ENCODE results near the gene CTNNA3. TPM values are rescaled to one million over a fixed set of nuclear protein-coding genes. Genes with fewer than 3 reads are reported as not detected.

Gene CTNNA3
- total and polyA plus RNA-seq, 4 donors, result 0.38 to 8.9 (median 5.2) TPM

GRCh38 chr10:67261300-67261797 lies 434.6 kb downstream of the CTNNA3 start:
- H3K27me3 ChIP-seq (ENCODE audit: control insufficient read depth in 1 of 2, insufficient read depth in 2 of 2, low read length in 1 of 2), result peaks cover 0 to 2% of the 10 kb centered on the region in 2 donors
- ATAC-seq (ENCODE audit: low FRiP score), result no peak
- DNase-seq, result no peak
- intact Hi-C loops (cut with DNase I), result no loop called here
- H3K9me3 ChIP-seq (ENCODE audit: control insufficient read depth, low read length), result no peaks in the 10 kb centered on the region
- H3K27ac ChIP-seq (ENCODE audit: low read depth in 1 of 2, low read length in 2 of 2), result no peak overlapping the region
- H3K36me3 ChIP-seq (ENCODE audit: control insufficient read depth in 1 of 2, insufficient read depth in 2 of 2, low read length in 1 of 2), result no peaks in the 10 kb centered on the region
- no peak overlapping the region for H3K4me3 ChIP-seq (ENCODE audit: low read length in 2 of 2)
- WGBS, 2 donors, result 84 to 86% methylated on average over 3 of the region's 3 CpGs
- no peaks in the 10 kb centered on the region for H3K4me1 ChIP-seq (ENCODE audit: control insufficient read depth in 1 of 2, insufficient read depth in 2 of 2, low read length in 2 of 2)

GRCh38 chr10:67259319-67259929 lies 436.6 kb downstream of the CTNNA3 start:
- Histone ChIP-seq H3K27ac (ENCODE audit: low read depth in 1 of 2, low read length in 2 of 2) (no peak overlapping the region), H3K9me3 (ENCODE audit: control insufficient read depth, low read length) (no peaks in the 10 kb centered on the region), H3K36me3 (ENCODE audit: control insufficient read depth in 1 of 2, insufficient read depth in 2 of 2, low read length in 1 of 2) (no peaks in the 10 kb centered on the region), H3K4me3 (ENCODE audit: low read length in 2 of 2) (no peak overlapping the region), H3K27me3 (ENCODE audit: control insufficient read depth in 1 of 2, insufficient read depth in 2 of 2, low read length in 1 of 2) (peaks cover 0 to 2% of the 10 kb centered on the region in 2 donors), H3K4me1 (ENCODE audit: control insufficient read depth in 1 of 2, insufficient read depth in 2 of 2, low read length in 2 of 2) (no peaks in the 10 kb centered on the region)
- ATAC-seq (ENCODE audit: low FRiP score) (no peak), DNase-seq (no peak)
- 91 to 94% methylated on average over 4 of the region's 4 CpGs for WGBS, 2 donors
- intact Hi-C loops (cut with DNase I), result no loop called here

- WGBS, 2 donors, result 31 to 32% methylated on average over 4 of the region's 4 CpGs
- ATAC-seq (ENCODE audit: low FRiP score), result no peak
- Histone ChIP-seq H3K4me3 (ENCODE audit: low read length in 2 of 2) (no peak overlapping the region), H3K36me3 (ENCODE audit: control insufficient read depth in 1 of 2, insufficient read depth in 2 of 2, low read length in 1 of 2) (no peaks in the 10 kb centered on the region), H3K27ac (ENCODE audit: low read depth in 1 of 2, low read length in 2 of 2) (no peak overlapping the region), H3K9me3 (ENCODE audit: control insufficient read depth, low read length) (no peaks in the 10 kb centered on the region), H3K4me1 (ENCODE audit: control insufficient read depth in 1 of 2, insufficient read depth in 2 of 2, low read length in 2 of 2) (no peaks in the 10 kb centered on the region), H3K27me3 (ENCODE audit: control insufficient read depth in 1 of 2, insufficient read depth in 2 of 2, low read length in 1 of 2) (peaks cover 0 to 2% of the 10 kb centered on the region in 2 donors)
- intact Hi-C loops (cut with DNase I), result no loop called here
- no peak for DNase-seq
Measured at GRCh38 chr10:67257427-67258144, 438.4 kb downstream of the CTNNA3 start.

GRCh38 chr10:67257018-67257417 lies 439.0 kb downstream of the CTNNA3 start:
- intact Hi-C loops (cut with DNase I), result no loop called here

GRCh38 chr10:67250686-67251085 lies 445.3 kb downstream of the CTNNA3 start:
- Histone ChIP-seq H3K27ac (ENCODE audit: low read depth in 1 of 2, low read length in 2 of 2) (no peak overlapping the region), H3K4me3 (ENCODE audit: low read length in 2 of 2) (no peak overlapping the region), H3K36me3 (ENCODE audit: control insufficient read depth in 1 of 2, insufficient read depth in 2 of 2, low read length in 1 of 2) (no peaks in the 10 kb centered on the region), H3K4me1 (ENCODE audit: control insufficient read depth in 1 of 2, insufficient read depth in 2 of 2, low read length in 2 of 2) (no peaks in the 10 kb centered on the region), H3K27me3 (ENCODE audit: control insufficient read depth in 1 of 2, insufficient read depth in 2 of 2, low read length in 1 of 2) (no peaks in the 10 kb centered on the region), H3K9me3 (ENCODE audit: control insufficient read depth, low read length) (no peaks in the 10 kb centered on the region)
- WGBS, 2 donors, result 89 to 94% methylated on average over 1 of the region's 1 CpG
- intact Hi-C loops (cut with DNase I), result no loop called here
- no peak for DNase-seq
- ATAC-seq (ENCODE audit: low FRiP score), result no peak

More at GRCh38 chr10:67257018-67257417, 439.0 kb downstream of the CTNNA3 start:
- 8 to 13% methylated on average over 2 of the region's 2 CpGs for WGBS, 2 donors
- H3K36me3 ChIP-seq (ENCODE audit: control insufficient read depth in 1 of 2, insufficient read depth in 2 of 2, low read length in 1 of 2), result no peaks in the 10 kb centered on the region
- H3K4me3 ChIP-seq (ENCODE audit: low read length in 2 of 2), result no peak overlapping the region
- peaks cover 0 to 2% of the 10 kb centered on the region in 2 donors for H3K27me3 ChIP-seq (ENCODE audit: control insufficient read depth in 1 of 2, insufficient read depth in 2 of 2, low read length in 1 of 2)
- DNase-seq (no peak), ATAC-seq (ENCODE audit: low FRiP score) (no peak)
- H3K9me3 ChIP-seq (ENCODE audit: control insufficient read depth, low read length), result no peaks in the 10 kb centered on the region
- no peaks in the 10 kb centered on the region for H3K4me1 ChIP-seq (ENCODE audit: control insufficient read depth in 1 of 2, insufficient read depth in 2 of 2, low read length in 2 of 2)
- H3K27ac ChIP-seq (ENCODE audit: low read depth in 1 of 2, low read length in 2 of 2), result no peak overlapping the region

GRCh38 chr10:67246066-67246555 lies 449.9 kb downstream of the CTNNA3 start:
- no peaks in the 10 kb centered on the region for H3K9me3 ChIP-seq (ENCODE audit: control insufficient read depth, low read length)
- H3K27ac ChIP-seq (ENCODE audit: low read depth in 1 of 2, low read length in 2 of 2), result no peak overlapping the region
- DNase-seq, result no peak
- no peaks in the 10 kb centered on the region for H3K27me3 ChIP-seq (ENCODE audit: control insufficient read depth in 1 of 2, insufficient read depth in 2 of 2, low read length in 1 of 2)
- no peak overlapping the region for H3K4me3 ChIP-seq (ENCODE audit: low read length in 2 of 2)
- no peak for ATAC-seq (ENCODE audit: low FRiP score)
- 92 to 94% methylated on average over 3 of the region's 3 CpGs for WGBS, 2 donors
- H3K4me1 ChIP-seq (ENCODE audit: control insufficient read depth in 1 of 2, insufficient read depth in 2 of 2, low read length in 2 of 2), result no peaks in the 10 kb centered on the region
- H3K36me3 ChIP-seq (ENCODE audit: control insufficient read depth in 1 of 2, insufficient read depth in 2 of 2, low read length in 1 of 2), result no peaks in the 10 kb centered on the region
- intact Hi-C loops (cut with DNase I), result no loop called here

GRCh38 chr10:67242528-67242927 lies 453.5 kb downstream of the CTNNA3 start:
- Histone ChIP-seq H3K4me3 (ENCODE audit: low read length in 2 of 2) (no peak overlapping the region), H3K36me3 (ENCODE audit: control insufficient read depth in 1 of 2, insufficient read depth in 2 of 2, low read length in 1 of 2) (no peaks in the 10 kb centered on the region), H3K27me3 (ENCODE audit: control insufficient read depth in 1 of 2, insufficient read depth in 2 of 2, low read length in 1 of 2) (no peaks in the 10 kb centered on the region), H3K9me3 (ENCODE audit: control insufficient read depth, low read length) (no peaks in the 10 kb centered on the region), H3K4me1 (ENCODE audit: control insufficient read depth in 1 of 2, insufficient read depth in 2 of 2, low read length in 2 of 2) (no peaks in the 10 kb centered on the region), H3K27ac (ENCODE audit: low read depth in 1 of 2, low read length in 2 of 2) (no peak overlapping the region)
- ATAC-seq (ENCODE audit: low FRiP score) (no peak), DNase-seq (no peak)
- WGBS, 2 donors, result 51 to 71% methylated on average over 3 of the region's 3 CpGs
- intact Hi-C loops (cut with DNase I), result no loop called here

GRCh38 chr10:67241451-67241850 lies 454.5 kb downstream of the CTNNA3 start:
- Histone ChIP-seq H3K4me1 (ENCODE audit: control insufficient read depth in 1 of 2, insufficient read depth in 2 of 2, low read length in 2 of 2) (no peaks in the 10 kb centered on the region), H3K4me3 (ENCODE audit: low read length in 2 of 2) (no peak overlapping the region), H3K9me3 (ENCODE audit: control insufficient read depth, low read length) (no peaks in the 10 kb centered on the region), H3K27me3 (ENCODE audit: control insufficient read depth in 1 of 2, insufficient read depth in 2 of 2, low read length in 1 of 2) (no peaks in the 10 kb centered on the region), H3K36me3 (ENCODE audit: control insufficient read depth in 1 of 2, insufficient read depth in 2 of 2, low read length in 1 of 2) (no peaks in the 10 kb centered on the region), H3K27ac (ENCODE audit: low read depth in 1 of 2, low read length in 2 of 2) (no peak overlapping the region)
- no peak for ATAC-seq (ENCODE audit: low FRiP score)
- WGBS, 2 donors, result 44 to 46% methylated on average over 1 of the region's 1 CpG
- no peak for DNase-seq
- intact Hi-C loops (cut with DNase I), result no loop called here
